ENCODE measurements around the gene NTM. TPM values are rescaled to one million over a fixed set of nuclear protein-coding genes. Genes with fewer than 3 reads are reported as not detected.

The NTM gene
- total RNA-seq, 4 donors from 2014 or later = 1.4 to 5.7 TPM; not detected in 2

- Histone ChIP-seq H3K4me3 (no peak overlapping the region), H3K27me3 (no peaks in the 10 kb centered on the region), H3K27ac (no peak overlapping the region), H3K4me1 (no peaks in the 10 kb centered on the region), H3K36me3 (no peaks in the 10 kb centered on the region), H3K9me3 (no peaks in the 10 kb centered on the region)
- intact Hi-C loops (cut with DNase I; ENCODE audit: low total_unique reads) = no loop called here
- TF ChIP-seq POLR2A (IDR thresholded peaks at IDR 0.05) = no peak
- TF ChIP-seq, protein P1, sequence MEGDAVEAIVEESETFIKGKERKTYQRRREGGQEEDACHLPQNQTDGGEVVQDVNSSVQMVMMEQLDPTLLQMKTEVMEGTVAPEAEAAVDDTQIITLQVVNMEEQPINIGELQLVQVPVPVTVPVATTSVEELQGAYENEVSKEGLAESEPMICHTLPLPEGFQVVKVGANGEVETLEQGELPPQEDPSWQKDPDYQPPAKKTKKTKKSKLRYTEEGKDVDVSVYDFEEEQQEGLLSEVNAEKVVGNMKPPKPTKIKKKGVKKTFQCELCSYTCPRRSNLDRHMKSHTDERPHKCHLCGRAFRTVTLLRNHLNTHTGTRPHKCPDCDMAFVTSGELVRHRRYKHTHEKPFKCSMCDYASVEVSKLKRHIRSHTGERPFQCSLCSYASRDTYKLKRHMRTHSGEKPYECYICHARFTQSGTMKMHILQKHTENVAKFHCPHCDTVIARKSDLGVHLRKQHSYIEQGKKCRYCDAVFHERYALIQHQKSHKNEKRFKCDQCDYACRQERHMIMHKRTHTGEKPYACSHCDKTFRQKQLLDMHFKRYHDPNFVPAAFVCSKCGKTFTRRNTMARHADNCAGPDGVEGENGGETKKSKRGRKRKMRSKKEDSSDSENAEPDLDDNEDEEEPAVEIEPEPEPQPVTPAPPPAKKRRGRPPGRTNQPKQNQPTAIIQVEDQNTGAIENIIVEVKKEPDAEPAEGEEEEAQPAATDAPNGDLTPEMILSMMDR (IDR thresholded peaks at IDR 0.05) = no peak
- no peak for DNase-seq
These were observed 70.8 kb downstream of the NTM start for GRCh38 chr11:131441051-131441810.

DNA sequence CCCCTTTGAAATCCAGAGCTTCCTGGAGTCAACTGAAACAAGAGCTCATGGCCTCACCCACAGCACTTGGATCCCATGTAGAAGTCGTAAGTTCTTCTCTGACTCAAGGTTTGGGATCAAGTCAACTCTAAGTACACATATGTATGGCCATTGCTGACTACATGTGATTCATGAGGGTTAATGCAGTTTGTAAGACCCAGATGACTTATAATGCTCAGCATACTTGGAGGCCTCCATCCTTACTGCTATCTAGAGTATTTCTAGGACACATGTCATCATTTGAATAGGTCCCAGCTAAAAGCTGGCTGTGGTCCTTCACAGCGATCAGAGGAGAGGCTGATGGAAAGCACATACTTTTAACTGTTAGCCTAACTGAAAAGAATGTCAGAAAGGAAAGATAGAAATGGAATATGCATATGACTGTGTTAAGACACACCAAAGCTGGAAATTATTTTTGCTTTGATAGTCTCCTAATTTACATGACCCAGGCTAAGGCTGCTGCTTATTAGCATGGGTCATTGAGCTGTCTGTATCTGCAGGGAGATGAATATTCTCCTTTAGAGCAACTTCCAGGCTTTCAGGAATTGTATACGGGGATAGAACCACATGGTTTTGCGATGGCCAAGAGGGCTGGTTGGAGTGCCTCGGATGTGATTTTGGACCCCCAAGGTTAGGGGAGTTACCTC is 76.3 kb downstream of the NTM start:
- no peak overlapping the region for H3K27ac ChIP-seq
- H3K4me3 ChIP-seq = no peak overlapping the region
- no peak for TF ChIP-seq POLR2A (IDR thresholded peaks at IDR 0.05)
- TF ChIP-seq, protein P1 (IDR thresholded peaks at IDR 0.05) = no peak
- no peaks in the 10 kb centered on the region for H3K36me3 ChIP-seq
- DNase-seq = no peak
- no peaks in the 10 kb centered on the region for H3K27me3 ChIP-seq
- H3K9me3 ChIP-seq = no peaks in the 10 kb centered on the region
- H3K4me1 ChIP-seq = no peaks in the 10 kb centered on the region
- intact Hi-C loops (cut with DNase I; ENCODE audit: low total_unique reads) = no loop called here

- Histone ChIP-seq H3K27me3 (no peaks in the 10 kb centered on the region), H3K27ac (no peak overlapping the region), H3K9me3 (no peaks in the 10 kb centered on the region), H3K4me1 (no peaks in the 10 kb centered on the region), H3K4me3 (no peak overlapping the region), H3K36me3 (no peaks in the 10 kb centered on the region)
- no peak for TF ChIP-seq POLR2A (IDR thresholded peaks at IDR 0.05)
- TF ChIP-seq, protein P1 (IDR thresholded peaks at IDR 0.05) = no peak
- intact Hi-C loops (cut with DNase I; ENCODE audit: low total_unique reads) = no loop called here
- no peak for DNase-seq
These were observed 76.9 kb downstream of the NTM start for GRCh38 chr11:131447277-131447815.

DNA sequence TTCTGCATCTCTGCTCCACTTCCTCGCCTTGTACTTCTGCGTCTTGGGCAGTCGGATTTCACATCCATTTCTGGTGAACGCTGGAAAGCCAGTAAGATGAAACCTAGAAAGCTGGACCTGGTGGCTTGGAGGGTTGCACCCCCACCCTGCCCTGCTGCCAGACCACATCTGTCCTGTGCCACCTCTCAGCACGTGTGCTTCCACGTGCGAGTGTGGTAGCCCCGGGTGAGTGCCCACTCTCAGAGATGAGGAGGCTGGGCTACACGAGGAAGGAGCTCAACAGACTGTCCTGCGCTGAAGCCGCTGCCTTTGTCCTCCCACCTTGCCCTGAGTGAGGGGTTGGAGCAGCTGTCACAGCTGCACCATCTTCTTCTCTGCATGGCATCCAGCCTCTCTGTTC is 77.5 kb downstream of the NTM start:
- Histone ChIP-seq H3K36me3 (no peaks in the 10 kb centered on the region), H3K9me3 (no peaks in the 10 kb centered on the region), H3K27me3 (no peaks in the 10 kb centered on the region), H3K27ac (no peak overlapping the region), H3K4me3 (no peak overlapping the region), H3K4me1 (no peaks in the 10 kb centered on the region)
- no peak for DNase-seq
- no peak for TF ChIP-seq POLR2A (IDR thresholded peaks at IDR 0.05)
- TF ChIP-seq, protein P1 (IDR thresholded peaks at IDR 0.05) = no peak
- intact Hi-C loops (cut with DNase I; ENCODE audit: low total_unique reads) = no loop called here

Data from uterus (tissue), 4 donors.